Endothelial cell (in vitro differentiated cells): ENCODE data around the gene PNPLA1. TPM values are rescaled to one million over a fixed set of nuclear protein-coding genes. Genes with fewer than 3 reads are reported as not detected.

Experiments
- DNase-seq: peaks from one replicate; pipeline ENCODE4 v3.0.0; 2021; ENCODE audit warnings: low spot score
- H3K27ac Mint-ChIP-seq: one replicate; pipeline ENCODE4 v1.8.0; 2021; ENCODE audit warnings: mixed read lengths, inconsistent platforms; ENCODE audit not compliant: unreplicated experiment
- H3K27me3 Mint-ChIP-seq: one replicate; pipeline ENCODE4 v1.8.0; 2021; ENCODE audit warnings: mild to moderate bottlenecking, moderate library complexity, mixed read lengths, inconsistent platforms; ENCODE audit not compliant: unreplicated experiment
- H3K36me3 Mint-ChIP-seq: one replicate; pipeline ENCODE4 v1.8.0; 2021; ENCODE audit warnings: mild to moderate bottlenecking, low read depth, mixed read lengths, inconsistent platforms; ENCODE audit not compliant: unreplicated experiment
- H3K4me1 Mint-ChIP-seq: one replicate; pipeline ENCODE4 v1.8.0; 2021; ENCODE audit warnings: mild to moderate bottlenecking, mixed read lengths, inconsistent platforms; ENCODE audit not compliant: unreplicated experiment
- H3K4me3 Mint-ChIP-seq: one replicate; pipeline ENCODE4 v1.8.0; 2021; ENCODE audit warnings: mild to moderate bottlenecking, mixed read lengths, inconsistent platforms; ENCODE audit not compliant: unreplicated experiment
- H3K9me3 Mint-ChIP-seq: one replicate; pipeline ENCODE4 v1.8.0; 2021; ENCODE audit warnings: mixed read lengths, inconsistent platforms; ENCODE audit not compliant: unreplicated experiment
- CTCF ChIP-seq: fragments of 200-600 bp; sonication (generic); IDR thresholded peaks from one replicate; pipeline ENCODE4 v1.5.0; 2021; ENCODE audit warnings: antibody characterized with exemption; ENCODE audit not compliant: unreplicated experiment
- total RNA-seq: library from RNA; stranded (reverse); fragmentation: NEBNext Ultra II Directional; extraction: Animal tissue kit (Norgen Biotek cat#: 25700); gene quantifications from one replicate; pipeline ENCODE4 v1.2.1, GENCODE V29; 2021; ENCODE audit not compliant: unreplicated experiment

PNPLA1 gene
- total RNA-seq, 1 donor from 2014 or later = not detected

- no peak for TF ChIP-seq CTCF
- H3K4me3 Mint-ChIP-seq = no peak overlapping the region
- H3K27me3 Mint-ChIP-seq = peaks cover 5% of the 10 kb centered on the region
- H3K27ac Mint-ChIP-seq = no peak overlapping the region
- H3K9me3 Mint-ChIP-seq = no peaks in the 10 kb centered on the region
- H3K36me3 Mint-ChIP-seq = no peaks in the 10 kb centered on the region
- no peak for DNase-seq
- no peaks in the 10 kb centered on the region for H3K4me1 Mint-ChIP-seq
These were observed 46.1 kb downstream of the PNPLA1 start for GRCh38 chr6:36315921-36316320.

- H3K36me3 Mint-ChIP-seq = no peaks in the 10 kb centered on the region
- H3K9me3 Mint-ChIP-seq = no peaks in the 10 kb centered on the region
- H3K27me3 Mint-ChIP-seq = peaks cover 7% of the 10 kb centered on the region
- no peak overlapping the region for H3K27ac Mint-ChIP-seq
- H3K4me3 Mint-ChIP-seq = no peak overlapping the region
- TF ChIP-seq CTCF = no peak
- no peaks in the 10 kb centered on the region for H3K4me1 Mint-ChIP-seq
- DNase-seq = no peak
These were observed 47.8 kb downstream of the PNPLA1 start for GRCh38 chr6:36317623-36318022.

GRCh38 chr6:36318690-36319435 is 49.0 kb downstream of the PNPLA1 start:
- no peaks in the 10 kb centered on the region for H3K9me3 Mint-ChIP-seq
- no peak overlapping the region for H3K4me3 Mint-ChIP-seq
- H3K27me3 Mint-ChIP-seq = peaks cover 9% of the 10 kb centered on the region
- H3K4me1 Mint-ChIP-seq = no peaks in the 10 kb centered on the region
- no peak for TF ChIP-seq CTCF
- peaks cover 3% of the 10 kb centered on the region for H3K36me3 Mint-ChIP-seq
- DNase-seq = no peak
- H3K27ac Mint-ChIP-seq = no peak overlapping the region

- H3K9me3 Mint-ChIP-seq = no peaks in the 10 kb centered on the region
- H3K4me3 Mint-ChIP-seq = no peak overlapping the region
- H3K36me3 Mint-ChIP-seq = peaks cover 3% of the 10 kb centered on the region
- H3K27ac Mint-ChIP-seq = no peak overlapping the region
- TF ChIP-seq CTCF = no peak
- H3K27me3 Mint-ChIP-seq = peaks cover 9% of the 10 kb centered on the region
- DNase-seq = no peak
- no peaks in the 10 kb centered on the region for H3K4me1 Mint-ChIP-seq
These were observed 49.5 kb downstream of the PNPLA1 start for GRCh38 chr6:36319436-36319762.

GRCh38 chr6:36319821-36320220 is 50.0 kb downstream of the PNPLA1 start:
- Mint-ChIP-seq H3K27ac (no peak overlapping the region), H3K36me3 (peaks cover 3% of the 10 kb centered on the region), H3K9me3 (no peaks in the 10 kb centered on the region), H3K27me3 (peaks cover 9% of the 10 kb centered on the region), H3K4me1 (no peaks in the 10 kb centered on the region), H3K4me3 (no peak overlapping the region)
- TF ChIP-seq CTCF = no peak
- no peak for DNase-seq
